Measurements from ENCODE around the gene CMIP.
"Not testable (repeated sequence)": the region's sequence is repeated elsewhere in the genome, so short reads cannot be mapped to it uniquely, and the experiment has no call there.

The CMIP gene

DNA sequence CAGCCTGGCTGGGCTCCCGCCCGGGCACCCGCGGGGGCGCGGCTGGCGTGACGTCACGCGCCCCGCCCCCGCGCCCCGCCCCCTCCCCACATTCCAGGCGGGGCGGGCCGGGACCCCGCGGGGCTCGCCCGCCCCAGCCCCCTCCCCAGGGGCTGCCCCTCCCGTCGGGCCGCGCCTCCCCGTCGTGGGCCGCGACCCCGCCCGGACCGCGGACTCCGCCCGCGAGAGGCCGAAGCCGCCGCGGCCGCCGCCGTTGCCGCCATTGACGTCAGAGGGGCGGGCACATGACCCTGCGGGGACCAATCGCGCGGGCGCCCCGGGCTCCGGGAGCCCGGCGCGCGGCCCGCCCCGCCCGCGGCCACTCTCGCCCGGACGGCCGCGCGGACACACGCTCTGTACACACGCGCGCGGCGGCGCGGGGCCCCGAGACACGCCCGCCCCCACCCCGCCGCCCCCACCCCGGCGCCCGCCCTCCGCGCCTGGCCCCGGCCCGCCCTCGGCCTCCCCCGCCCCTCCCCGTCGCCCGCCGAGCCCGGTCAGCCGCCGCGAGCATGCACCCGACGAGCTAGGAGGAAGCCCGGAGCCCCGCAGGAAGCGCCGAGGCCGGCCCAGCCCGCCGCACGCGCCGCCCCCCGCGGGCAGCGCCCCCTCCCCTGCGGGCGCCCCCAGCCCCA, at the start of gene CMIP:
CMIP (plus strand) TSS at position 361 of the 674 bp plus-strand sequence.
- peak; percentile 89 for DNase-seq

DNA sequence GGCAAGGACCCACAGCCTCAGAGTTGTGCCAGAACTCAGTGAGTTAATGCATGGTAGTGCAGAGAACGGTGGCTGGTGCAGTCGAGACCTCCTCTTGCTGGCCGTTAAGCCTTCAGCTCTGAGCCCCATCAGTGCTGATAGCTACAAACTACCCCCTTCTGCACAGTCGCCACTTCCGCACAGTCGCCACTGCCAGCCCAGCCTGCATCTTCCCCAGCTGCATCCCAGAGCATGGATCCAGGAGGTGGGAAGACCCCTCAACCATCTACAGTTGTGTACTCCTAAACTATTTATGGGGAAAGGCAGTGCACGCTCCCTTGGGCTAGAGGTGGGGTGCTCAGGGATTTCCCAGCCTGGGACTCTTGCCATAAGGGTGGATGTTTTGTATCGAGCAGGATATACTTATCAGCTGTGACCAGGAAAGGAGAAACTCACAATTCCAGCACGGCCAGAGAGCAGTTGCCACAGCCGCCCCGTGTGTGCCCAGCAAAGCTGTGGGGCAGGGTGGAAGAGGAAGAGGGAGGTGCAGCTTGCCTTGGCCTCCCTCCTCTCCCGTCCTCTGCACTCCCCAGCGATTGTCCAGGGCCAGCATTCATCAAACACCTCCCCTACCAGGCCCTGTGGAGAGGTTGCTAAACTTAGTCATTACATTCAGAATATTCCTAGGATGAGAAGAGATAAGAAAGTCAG, 49.5 kb upstream of the CMIP start:
- DNase-seq: no peak

DNA sequence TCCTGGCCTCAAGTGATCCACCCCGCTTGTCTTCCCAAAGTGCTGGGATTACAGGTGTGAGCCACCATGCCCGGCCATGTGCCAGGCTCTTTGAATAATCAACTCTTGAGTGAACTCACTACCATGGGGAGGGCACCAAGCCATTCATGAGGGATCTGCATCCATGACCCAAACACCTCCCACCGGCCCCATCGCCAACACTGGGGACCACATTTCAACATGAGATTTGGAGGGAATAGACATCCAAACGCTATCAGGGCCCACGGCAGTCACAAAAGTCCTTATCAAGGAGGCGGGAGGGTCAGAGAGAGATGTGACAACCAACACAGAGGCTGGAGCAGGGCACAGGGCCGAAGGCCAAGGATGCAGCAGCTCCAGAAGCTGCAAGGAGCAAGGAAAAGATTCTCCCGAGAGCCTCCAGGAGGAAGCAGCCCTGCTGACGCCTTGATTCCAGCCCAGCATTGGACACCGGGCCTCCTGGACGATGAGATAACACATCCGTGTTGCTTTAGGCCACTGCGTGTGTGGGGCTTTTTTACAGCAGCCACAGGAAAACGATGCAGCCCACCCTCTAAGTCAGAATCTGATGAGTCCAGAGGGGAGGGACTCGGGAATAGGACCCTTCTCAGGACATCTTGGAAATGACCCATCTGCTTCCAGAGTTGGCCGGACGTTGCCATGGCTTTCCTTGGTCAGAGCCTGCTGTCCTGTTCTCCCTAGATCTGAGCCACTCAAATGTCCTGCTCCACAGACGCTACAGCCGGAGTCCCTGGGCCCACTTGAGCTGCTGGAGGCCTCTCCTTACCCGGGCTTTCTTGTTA, 47.3 kb upstream of the CMIP start:
- no peak for DNase-seq

DNA sequence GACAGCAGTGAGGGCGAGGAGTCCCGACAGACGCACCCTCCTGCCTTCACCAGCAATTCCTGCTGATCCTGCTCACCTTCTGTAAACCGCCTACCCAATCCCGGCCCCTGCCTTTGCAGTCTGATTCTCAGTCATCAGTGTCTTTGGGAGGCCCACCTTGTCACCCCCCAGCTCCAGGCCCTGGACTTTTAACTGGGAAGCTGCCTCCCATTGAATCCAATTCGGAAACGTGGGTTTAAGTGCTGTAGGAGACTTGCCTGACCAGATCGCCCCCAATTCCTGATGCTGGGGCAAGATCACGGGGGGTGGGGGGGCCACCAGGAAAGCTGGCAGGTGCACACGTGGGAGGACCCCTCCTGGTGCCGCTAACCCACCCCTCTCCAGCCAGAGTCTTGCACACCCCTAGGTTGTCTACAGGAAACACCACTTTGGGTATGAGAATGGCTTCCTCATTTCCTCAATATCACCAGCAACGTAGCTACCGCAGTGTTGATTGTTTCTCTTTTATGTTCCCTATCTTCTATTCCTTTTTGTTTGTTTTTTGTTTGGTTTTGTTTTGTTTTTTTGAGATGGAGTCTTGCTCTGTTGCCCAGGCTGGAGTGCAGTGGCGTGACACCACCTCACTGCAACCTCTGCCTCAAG, 46.6 kb upstream of the CMIP start:
- no peak for DNase-seq

DNA sequence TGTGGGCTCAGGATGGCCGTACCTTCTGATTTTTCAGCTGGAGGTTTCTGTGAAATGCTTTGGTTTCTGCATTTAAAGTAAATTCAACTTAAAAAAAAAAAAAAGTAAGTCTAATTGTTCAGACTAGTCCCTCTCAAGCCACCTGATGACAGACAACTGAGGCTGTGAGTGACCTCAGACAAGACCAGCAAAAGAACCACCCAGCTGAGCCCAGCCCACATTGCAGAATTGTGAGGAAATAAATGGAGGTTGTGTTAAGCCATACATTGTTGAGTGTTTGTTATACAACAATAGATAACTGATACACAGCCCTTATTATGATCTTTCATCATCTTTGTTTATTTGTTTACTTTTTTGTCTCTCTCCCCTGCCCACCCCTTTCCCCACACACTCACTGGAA, 44.7 kb upstream of the CMIP start:
- no peak for DNase-seq

DNA sequence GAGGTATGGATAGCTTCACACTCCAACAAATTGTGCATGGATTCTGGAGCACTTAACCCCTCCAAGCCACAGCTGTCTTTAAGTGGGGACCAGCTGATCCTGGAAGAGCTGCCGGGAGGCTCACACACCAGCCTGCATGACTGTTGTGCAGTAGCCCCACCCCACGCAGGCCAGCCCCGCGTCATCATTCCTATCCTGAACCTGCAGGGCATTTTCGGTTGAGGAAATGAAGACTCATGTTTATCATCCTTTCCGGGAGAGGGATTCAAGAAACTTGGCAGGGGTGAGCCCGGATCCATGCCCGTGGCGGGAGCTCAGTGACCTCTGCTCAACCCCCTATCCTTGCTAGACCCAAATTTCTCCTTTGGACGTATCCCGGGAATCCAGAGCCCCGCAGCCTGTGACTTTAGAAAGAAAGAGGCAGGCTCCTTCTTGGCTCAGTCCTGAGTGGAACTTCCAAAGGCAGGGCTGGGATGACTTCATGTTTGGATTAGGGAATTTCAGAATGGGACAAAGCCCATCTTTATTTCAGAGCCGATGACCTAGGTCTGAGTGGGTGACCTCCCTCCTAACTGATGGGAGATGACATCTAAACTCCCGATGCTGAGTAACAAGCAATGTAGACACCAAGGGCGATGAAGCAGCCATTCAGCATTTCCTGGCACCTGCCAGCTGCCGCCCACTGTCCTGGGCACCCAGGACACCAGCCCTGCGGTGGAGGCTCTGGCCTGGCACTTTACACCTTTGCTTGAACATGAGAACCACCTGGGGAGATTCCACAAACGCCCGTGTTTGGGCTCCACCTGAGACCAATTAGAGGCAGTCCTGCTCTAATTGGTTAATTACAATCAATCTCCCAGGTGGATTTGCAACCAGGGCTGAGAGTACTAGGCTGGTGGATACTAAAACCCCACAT, 43.3 kb upstream of the CMIP start:
- DNase-seq: no peak

DNA sequence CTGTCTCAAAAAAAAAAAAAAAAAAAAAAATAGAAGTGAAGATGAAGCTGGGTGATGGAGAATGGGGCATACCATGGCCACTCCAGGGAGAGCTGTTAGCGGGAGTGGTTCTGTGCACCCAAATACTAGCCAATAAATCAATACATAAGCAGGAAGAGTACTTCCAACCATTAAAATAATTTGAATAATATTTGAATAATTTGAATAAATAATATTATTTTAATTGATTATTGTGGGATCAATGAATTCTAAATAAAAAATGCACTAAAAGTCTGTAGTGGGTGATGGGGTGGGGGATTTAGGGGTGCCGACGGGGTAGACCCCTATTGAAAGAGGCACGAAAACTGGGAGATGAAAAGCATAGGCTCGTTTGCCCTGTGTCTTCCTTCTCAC, 41.4 kb upstream of the CMIP start:
- no peak for DNase-seq

DNA sequence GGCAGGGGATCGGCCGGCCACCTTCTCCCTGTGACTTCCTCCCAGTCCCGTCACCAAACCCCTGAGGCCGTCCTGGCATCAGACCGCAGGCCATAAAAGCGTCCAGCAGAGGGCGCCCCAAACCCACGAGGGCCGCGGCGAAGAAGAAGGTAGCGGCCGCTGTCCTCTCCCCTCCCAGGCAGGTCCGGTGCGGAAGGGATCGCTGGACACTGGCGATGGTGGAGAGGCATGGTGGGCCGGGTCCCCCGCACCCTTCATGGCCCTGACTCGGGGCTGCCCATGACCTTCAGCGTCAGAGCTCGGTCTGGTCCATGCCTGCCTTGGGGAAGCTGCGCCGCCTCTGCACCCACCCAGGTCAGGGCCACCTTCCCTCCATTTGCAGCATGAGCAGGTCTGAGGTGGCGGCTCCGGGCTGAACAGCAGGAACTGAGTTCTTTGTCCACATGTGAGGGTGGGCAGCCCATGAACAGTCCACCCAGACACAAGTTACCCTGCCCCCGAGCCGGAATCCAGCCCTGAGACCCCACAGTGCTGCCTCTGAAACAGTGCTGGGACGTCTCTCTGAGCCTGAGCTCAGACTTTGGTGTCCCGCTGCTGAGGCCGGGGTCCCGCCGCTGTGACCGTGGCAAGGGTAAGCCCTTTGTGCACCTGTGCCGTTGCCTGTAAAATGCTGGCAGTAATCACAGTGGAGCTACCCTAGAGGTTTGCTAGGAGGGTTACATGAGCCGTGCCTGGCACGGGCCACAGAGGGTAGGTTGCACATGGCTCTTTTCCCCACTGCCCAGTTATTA, 40.8 kb upstream of the CMIP start:
- peak; percentile 87 for DNase-seq

DNA sequence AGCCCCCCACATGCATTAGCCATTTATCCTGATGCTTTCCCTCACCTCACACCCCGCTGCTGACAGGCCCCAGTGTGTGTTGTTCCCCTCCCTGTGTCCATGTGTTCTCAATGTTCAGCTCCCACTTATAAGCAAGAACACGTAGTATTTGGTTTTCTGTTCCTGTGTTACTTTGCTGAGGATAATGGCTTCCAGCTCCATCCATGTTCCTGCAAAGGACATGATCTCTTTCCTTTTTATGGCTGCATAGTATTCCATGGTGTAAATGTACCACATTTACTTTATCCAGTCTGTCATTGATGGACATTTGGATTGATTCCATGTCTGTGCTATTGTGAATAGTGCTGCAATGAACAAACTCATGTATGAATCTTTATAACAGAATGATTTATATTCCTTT, 39.6 kb upstream of the CMIP start:
- DNase-seq: not testable (repeated sequence)

DNA sequence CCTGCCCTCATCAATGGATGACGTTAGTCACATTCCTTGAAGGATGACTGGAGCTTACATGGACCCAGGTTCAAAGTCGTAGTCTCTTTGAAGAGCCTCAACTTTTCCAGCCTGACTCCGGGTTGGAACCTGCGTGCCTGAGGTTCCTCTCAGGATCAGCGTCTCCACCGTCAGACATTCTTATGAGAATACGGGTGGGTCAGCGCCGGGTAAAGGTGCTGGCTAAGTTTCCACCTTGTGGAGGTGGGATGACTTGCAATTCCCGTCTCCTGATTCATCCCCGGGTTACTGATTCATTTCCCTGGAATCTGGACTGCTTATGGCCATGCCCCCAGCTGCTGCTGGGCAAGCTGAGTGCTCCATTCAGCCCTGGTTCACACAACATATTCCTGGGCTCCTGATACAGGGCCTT, 38.9 kb upstream of the CMIP start:
- no peak for DNase-seq

DNA sequence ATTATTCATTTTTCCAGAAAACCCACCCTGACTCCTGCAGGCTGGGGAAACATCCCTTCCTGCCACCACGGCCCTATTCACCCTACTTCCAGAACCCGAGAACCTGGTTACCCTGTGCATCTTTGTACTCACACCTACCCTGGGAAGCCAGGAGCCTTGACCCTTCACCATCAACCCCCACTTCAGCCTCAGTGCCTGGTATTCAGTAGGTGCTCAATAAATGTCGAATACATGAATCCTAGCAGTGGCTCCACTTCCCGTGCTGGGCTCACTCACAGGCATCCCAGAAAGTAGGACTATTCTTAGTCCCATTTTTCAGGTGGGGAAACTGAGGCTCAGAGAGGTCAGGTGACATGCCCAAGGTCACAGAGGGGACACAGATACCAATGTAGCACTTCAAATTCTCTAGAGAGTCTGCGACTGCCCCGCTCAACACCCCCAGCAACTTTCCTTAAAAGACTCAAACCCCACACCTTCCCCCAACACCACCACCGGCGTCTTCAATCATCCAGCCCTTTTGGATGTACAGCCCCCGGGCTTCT, 36.1 kb upstream of the CMIP start:
- no peak for DNase-seq

DNA sequence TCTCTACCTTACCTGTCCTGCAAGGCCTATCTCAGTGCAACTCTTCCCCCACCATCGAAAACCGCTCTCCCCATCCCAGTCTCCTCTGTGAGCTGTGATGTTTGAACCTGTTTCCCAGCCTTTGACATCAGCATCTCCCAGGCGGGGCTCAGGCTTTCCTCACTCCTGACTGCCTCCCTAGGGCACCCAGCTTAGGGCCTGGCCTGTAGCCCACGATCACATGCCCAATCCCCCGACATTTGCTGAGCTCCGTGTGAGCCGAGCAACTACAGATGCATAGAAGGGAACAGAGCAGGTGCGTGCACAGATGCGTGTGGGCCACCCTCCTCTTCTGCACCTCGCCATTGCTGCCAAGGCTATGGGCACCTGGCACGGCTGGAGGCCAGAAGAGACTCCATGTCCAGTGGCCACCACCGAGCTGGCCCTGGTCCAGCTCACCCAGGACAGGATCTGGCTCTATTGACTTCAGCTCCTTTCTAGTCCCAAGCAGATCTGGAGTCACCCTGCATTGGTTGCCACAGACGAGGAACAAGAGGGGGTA, 35.5 kb upstream of the CMIP start:
- no peak for DNase-seq

DNA sequence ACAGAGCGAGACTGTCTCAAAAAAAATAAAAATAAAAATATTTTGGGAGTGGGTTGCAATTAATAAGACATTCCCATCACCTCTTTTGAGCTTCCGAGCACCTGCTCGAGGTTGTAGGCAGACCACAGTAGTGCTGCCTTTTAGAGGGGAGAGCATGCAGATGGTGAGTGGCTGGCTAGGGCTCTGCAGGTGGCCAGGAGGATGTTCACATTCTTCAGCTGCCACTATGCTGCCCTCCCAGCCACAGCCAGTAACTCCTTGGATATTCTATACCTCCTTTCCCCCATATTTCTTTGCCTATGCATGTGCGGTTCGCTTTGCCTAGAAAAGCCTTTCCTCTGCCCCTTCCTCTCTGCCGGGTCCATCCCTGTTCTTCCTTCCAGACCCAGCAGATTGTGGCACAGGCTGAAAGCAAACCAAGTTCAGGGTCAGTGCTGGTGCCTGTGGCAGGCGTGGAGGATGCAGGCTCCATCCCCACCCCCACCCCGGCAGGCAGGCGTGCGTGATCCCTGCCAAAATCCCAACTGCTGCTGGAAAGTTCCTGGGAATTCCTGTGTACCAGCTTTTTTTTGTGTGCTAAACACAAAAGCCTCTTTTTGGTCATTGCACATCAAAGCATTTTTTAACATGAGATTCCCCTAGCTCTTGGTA, 33.8 kb upstream of the CMIP start:
- DNase-seq: no peak

DNA sequence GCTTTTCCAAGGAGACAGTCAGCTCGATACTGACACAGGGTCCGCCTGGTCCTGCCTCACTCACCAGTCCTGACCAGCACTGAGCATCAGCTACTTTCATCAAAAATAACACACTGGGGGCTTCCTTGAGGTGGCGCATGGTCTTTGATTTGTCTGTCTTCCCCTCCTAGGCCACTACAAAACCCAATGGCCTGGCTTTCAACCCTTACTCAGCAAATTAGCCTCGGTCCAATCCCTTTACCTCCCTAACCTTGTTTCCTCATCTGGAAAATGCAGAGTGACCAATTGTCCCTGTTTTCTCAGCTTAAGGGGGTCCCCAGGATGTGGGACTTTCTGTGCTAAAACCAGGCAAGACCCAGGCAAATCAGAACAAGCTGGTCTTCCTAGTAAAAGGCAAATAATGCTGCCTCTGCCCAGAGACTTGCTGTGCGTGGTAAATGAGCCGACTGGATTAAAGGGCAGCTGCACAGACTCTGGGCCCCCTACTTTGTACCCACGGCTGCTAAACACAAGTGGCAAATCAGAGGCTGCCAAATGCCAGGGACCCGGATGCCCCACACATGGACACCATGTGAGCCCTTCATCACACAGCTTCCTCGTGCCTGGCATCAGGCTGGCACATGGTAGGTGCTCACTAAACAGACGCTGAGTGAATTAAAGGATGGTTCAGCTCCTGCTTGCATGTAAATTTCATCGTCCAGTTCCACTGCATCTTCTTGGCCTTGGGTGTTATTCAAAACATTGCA, 31.2 kb upstream of the CMIP start:
- DNase-seq: no peak

DNA sequence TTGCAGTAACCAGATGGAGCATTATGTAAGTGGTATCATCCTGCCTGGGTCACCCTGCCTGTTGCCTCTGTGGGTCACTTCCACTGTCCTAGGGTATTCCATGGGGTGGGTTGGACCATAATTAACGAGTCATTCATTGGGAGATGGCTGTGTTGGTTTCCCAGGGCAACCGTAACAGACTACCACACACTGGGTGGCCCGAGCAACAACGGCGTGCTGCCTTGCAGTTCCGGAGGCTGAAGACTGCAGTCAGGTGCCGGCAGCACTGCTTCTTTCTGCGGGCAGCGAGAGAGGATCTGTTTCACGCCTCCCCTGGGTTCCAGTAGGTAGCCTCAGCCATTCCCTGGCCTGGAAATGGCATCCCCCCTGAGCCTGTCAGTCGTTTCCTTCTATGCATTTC, 28.9 kb upstream of the CMIP start:
- no peak for DNase-seq

DNA sequence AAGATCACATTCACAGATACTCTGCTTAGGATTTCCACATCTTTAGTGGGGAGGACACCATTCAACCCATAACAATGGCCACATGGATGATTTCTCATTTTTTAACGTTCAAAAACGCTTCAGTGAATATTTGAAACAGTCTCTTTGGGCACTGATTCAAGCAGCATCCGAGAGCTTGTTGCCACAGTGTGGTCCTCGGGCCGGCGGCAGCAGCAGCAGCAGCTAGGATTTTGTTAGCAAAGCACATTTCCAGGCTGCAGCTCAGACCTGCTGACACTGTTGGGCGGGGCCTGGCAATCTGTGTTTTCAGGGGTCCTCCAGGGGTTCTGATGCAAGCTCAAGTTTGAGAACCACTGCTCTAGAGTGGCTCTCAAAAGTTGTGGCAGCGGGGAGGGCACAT, 27.9 kb upstream of the CMIP start:
- DNase-seq: no peak

DNA sequence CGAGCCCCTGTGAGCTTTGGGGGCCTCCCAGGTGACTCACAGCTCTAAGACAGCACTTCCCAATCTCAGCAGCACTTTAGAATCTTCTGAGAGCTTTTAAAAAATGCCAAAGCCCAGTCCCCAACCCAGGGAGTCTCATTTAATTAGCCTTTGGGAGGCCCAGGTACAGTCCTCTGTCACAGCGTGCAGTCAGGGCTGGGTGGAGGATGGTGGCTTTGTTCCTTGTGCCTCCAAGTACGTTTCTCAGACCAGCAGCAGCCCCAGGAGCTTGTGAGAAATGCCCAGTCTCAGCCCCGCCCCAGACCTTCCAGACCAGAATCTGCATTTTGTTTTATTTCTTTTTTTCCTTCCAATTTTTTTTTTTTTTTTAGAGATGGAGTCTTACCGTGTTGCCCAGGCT, 27.4 kb upstream of the CMIP start:
- DNase-seq: no peak

DNA sequence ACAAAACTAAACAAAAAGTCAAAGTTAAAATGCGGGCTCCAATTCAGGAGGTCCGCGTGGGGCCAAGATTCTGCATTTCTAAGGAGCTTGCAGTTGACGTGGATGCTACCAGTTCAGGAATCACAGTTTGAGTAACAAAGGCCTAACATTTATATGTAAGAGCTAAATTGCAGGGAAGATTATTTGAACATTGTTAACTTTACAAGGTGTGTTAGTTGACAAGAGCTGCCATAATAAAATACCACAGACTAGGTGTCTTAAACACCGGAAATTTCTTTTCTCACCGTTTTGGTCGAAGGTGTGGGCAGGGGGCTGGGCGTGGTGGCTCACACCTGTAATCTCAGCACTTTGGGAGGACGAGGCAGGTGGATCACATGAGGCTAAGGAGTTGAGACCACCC, 24.8 kb upstream of the CMIP start:
- no peak for DNase-seq

DNA sequence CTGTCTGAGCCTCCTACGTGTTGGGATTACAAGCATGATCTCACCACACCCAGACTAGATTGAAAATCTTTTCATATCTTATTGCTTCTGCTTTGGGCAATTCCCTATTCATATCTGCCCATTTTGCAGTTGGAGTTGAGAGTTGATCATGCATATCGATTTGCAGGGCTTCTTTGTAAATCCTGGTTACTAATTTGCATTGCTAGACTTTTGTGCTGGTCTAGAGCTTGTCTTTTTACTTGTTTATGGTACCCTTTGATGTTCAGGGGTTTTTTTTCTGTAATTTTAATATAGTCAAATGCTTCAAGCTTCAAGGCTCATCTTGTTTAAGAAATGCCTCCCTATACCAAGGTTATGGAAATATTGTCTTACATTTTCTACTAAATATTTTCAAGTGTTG, 23.5 kb upstream of the CMIP start:
- no peak for DNase-seq

DNA sequence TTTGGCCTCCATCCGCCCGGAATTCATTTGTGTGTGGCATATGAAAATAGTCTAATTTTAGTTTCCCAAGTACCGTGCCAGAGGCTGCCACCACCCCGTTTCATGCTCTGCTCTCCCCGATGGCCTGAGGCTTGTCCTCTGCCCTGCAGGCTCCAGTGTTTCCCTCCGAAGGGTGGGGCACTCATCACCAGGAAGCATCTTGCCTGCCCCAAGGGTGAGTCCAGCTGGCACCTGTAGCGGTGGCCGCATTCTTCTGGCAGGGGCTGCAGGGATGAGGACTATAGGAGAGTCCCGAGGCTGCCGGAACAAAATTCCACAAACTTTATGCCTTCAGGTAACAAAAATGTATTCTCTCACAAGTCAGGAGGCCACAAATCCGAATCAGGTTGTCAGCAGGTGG, 23.1 kb upstream of the CMIP start:
- DNase-seq: no peak

All from femur (tissue), 1 donor.